Astrocyte of the cerebellum (primary cell): ENCODE measurements around the gene ELN.

Source experiments
- DNase-seq: peaks from one replicate; pipeline ENCODE4 v3.0.0-alpha.2; 2011; ENCODE audit warnings: low read depth
- H3K4me3 ChIP-seq: 2 replicates; pipeline ENCODE4 v1.5.1; 2011; ENCODE audit warnings: mild to moderate bottlenecking, low read depth, low read length, moderate library complexity
- in situ Hi-C: cut with HindIII; loops from 2 replicates; pipeline ENCODE4 v1.10.0; 2017; ENCODE audit warnings: low sequenced_read_pairs
- TF ChIP-seq, protein P1 (sequence below): IDR thresholded peaks from 2 replicates; pipeline ENCODE4 v1.5.1; 2012; ENCODE audit warnings: low read length, low read depth, moderate library complexity, mild to moderate bottlenecking; ENCODE audit errors: missing control alignments

Gene ELN

GRCh38 chr7:74103219-74103772 is 75.3 kb downstream of the ELN start:
- in situ Hi-C loops = no loop called here
- no peak for DNase-seq
- TF ChIP-seq, protein P1, sequence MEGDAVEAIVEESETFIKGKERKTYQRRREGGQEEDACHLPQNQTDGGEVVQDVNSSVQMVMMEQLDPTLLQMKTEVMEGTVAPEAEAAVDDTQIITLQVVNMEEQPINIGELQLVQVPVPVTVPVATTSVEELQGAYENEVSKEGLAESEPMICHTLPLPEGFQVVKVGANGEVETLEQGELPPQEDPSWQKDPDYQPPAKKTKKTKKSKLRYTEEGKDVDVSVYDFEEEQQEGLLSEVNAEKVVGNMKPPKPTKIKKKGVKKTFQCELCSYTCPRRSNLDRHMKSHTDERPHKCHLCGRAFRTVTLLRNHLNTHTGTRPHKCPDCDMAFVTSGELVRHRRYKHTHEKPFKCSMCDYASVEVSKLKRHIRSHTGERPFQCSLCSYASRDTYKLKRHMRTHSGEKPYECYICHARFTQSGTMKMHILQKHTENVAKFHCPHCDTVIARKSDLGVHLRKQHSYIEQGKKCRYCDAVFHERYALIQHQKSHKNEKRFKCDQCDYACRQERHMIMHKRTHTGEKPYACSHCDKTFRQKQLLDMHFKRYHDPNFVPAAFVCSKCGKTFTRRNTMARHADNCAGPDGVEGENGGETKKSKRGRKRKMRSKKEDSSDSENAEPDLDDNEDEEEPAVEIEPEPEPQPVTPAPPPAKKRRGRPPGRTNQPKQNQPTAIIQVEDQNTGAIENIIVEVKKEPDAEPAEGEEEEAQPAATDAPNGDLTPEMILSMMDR = no peak
- no peak overlapping the region for H3K4me3 ChIP-seq

- no peak overlapping the region for H3K4me3 ChIP-seq
- TF ChIP-seq, protein P1 = no peak
- no peak for DNase-seq
- in situ Hi-C loops = no loop called here
Observed at GRCh38 chr7:74104702-74105101, 76.7 kb downstream of the ELN start.

DNA sequence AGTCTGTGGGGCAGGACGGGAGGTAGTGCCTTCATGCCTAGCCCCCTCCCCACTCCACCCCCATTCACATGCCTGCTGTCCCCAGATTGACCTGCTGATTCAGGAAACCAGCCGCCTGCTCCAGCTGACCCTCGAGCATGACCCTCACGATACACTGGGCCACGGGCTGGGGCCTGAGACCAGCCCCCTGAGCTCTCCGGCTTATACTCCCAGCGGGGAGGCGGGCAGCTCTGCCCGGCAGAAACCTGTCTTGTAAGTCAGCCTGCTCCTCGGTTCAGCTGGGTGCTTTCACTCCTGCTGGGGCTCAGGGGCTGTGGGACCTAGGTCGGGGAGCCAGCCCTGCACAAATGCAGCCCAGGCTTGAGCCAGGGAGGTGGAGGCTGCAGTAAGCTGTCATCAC is 78.0 kb downstream of the ELN start:
- H3K4me3 ChIP-seq = no peak overlapping the region
- DNase-seq = no peak
- TF ChIP-seq, protein P1 = no peak
- in situ Hi-C loops = no loop called here

- TF ChIP-seq, protein P1 = no peak
- DNase-seq = no peak
- in situ Hi-C loops = no loop called here
- no peak overlapping the region for H3K4me3 ChIP-seq
Observed at GRCh38 chr7:74106846-74107245, 78.9 kb downstream of the ELN start.

DNA sequence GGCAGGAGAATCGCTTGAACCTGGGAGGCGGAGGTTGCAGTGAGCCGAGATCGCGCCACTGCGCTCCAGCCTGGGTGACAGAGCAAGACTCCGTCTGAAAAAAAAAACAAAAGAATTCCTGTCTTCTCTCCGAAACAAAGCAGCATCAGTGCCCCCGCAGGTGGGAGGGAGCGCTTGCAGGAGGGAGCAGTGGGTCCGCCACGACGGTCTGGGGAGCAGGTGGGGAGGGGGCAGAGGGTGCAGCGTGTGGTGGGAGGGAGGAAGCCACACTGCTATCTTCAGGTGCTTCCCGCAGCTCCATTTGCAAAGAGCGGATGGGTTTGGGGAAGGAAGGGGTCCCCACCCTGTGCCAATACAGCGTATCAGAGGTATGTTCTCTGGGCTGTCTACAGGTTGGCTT is 87.4 kb downstream of the ELN start:
- H3K4me3 ChIP-seq = no peak overlapping the region
- TF ChIP-seq, protein P1 = no peak
- in situ Hi-C loops = no loop called here
- DNase-seq = no peak

DNA sequence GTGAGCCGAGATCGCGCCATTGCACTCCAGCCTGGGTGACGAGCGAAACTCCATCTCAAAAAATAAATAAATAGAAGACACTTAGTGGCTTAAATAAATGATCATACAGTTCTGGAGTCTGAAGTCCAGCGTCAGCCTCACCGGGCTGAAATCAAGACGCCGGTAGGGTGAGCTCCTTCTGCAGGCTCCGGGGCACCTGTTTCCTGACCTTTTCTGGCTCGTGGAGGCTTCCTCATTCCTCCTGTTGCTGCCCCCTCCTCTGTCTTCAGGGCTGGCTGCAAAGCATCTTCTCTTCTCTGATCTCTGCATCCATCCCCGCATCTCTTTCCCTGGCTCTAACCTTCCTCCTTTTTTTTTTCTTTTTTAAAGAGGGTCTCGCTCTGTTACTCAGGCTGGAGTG is 88.4 kb downstream of the ELN start:
- TF ChIP-seq, protein P1 = no peak
- in situ Hi-C loops = no loop called here
- H3K4me3 ChIP-seq = no peak overlapping the region
- no peak for DNase-seq
